H1 (cell line): ENCODE measurements around the gene RARRES1. TPM values are rescaled to one million over a fixed set of nuclear protein-coding genes. Genes with fewer than 3 reads are reported as not detected.

ENCODE experiments used
- CTCF ChIA-PET: fragments of 300-600 bp; sonication (Branson Sonifier 250); formaldehyde crosslinking; loops from one replicate; lab custom pipeline; 2021; ENCODE audit not compliant: partially characterized antibody; lab: Charles Lee
- POLR2A ChIA-PET: fragments of 300-600 bp; sonication (Branson Sonifier 250); formaldehyde crosslinking; loops from one replicate; lab custom pipeline; 2021; ENCODE audit warnings: inconsistent platforms; ENCODE audit not compliant: partially characterized antibody; lab: Charles Lee
- DNase-seq, 2 experiments: peaks; one replicate each; pipeline versions ENCODE4 v3.0.0 to v3.0.0-alpha.2; 2010 to 2022; ENCODE audit warnings: low spot score in 2 of 2, low read depth in 1 of 2, mixed read lengths in 1 of 2
- FAIRE-seq: peaks from 2 replicates; lab custom pipeline; 2011; peaks lifted over from hg19 to GRCh38; lab: Jason Lieb, UNC
- H2AFZ ChIP-seq: 2 replicates; pipeline ENCODE4 v1.8.1; 2012; ENCODE audit warnings: low read length, inconsistent platforms
- H2AK5ac ChIP-seq: 2 replicates; pipeline ENCODE4 v1.6.1; 2013; ENCODE audit warnings: low read depth, low read length
- H2BK120ac ChIP-seq: replicated peaks from 2 replicates; pipeline ENCODE3; 2013; ENCODE audit warnings: low read depth, low read length, inconsistent platforms
- H2BK12ac ChIP-seq: 2 replicates; pipeline ENCODE4 v1.6.1; 2013; ENCODE audit warnings: low read depth, low read length
- H2BK15ac ChIP-seq: 2 replicates; pipeline ENCODE4 v1.6.1; 2013; ENCODE audit warnings: low read length
- H2BK20ac ChIP-seq: 2 replicates; pipeline ENCODE4 v1.6.1; 2013; ENCODE audit warnings: low read length
- H2BK5ac ChIP-seq: 2 replicates; pipeline ENCODE4 v1.6.1; 2013; ENCODE audit warnings: low read depth, low read length
- H3K14ac ChIP-seq: 2 replicates; pipeline ENCODE4 v1.6.1; 2013; ENCODE audit warnings: inconsistent platforms; ENCODE audit not compliant: insufficient read length
- H3K18ac ChIP-seq: 2 replicates; pipeline ENCODE4 v1.6.1; 2013; ENCODE audit warnings: low read length; ENCODE audit errors: extremely low read depth
- H3K23ac ChIP-seq: 2 replicates; pipeline ENCODE4 v1.6.1; 2013; ENCODE audit warnings: inconsistent platforms; ENCODE audit not compliant: insufficient read length
- H3K23me2 ChIP-seq: 2 replicates; pipeline ENCODE4 v1.6.1; 2013; ENCODE audit warnings: low read depth, low read length
- H3K27ac ChIP-seq: 2 replicates; pipeline ENCODE4 v1.6.1; 2011; ENCODE audit warnings: low read depth, low read length, inconsistent platforms
- H3K27me3 ChIP-seq, 4 experiments: replicated peaks in 1 of 4; 1 replicate in 1 of 4; 2 replicates in 3 of 4; pipeline versions ENCODE4 v1.6.1 to v1.8.1; 2011 to 2013; ENCODE audit warnings: low read length in 3 of 4, mild to moderate bottlenecking in 3 of 4, inconsistent platforms in 2 of 4, mixed read lengths in 2 of 4, moderate library complexity in 1 of 4; ENCODE audit not compliant: control insufficient read depth in 3 of 4, insufficient read depth in 3 of 4; ENCODE audit errors: extremely low read depth in 1 of 4
- H3K36me3 ChIP-seq, 4 experiments: 2 replicates each; pipeline versions ENCODE4 v1.6.1 to v1.8.1; 2011 to 2013; ENCODE audit warnings: mild to moderate bottlenecking in 4 of 4, low read length in 3 of 4, moderate library complexity in 2 of 4, control low read depth in 1 of 4, inconsistent platforms in 1 of 4; ENCODE audit not compliant: insufficient read depth in 4 of 4, control insufficient read depth in 2 of 4
- H3K4ac ChIP-seq: replicated peaks from 2 replicates; pipeline ENCODE3; 2013; ENCODE audit warnings: low read length, low read depth, mixed read lengths, inconsistent platforms; ENCODE audit not compliant: insufficient read length
- H3K4me1 ChIP-seq, 4 experiments: replicated peaks in 1 of 4; 1 replicate in 1 of 4; 2 replicates in 3 of 4; pipeline versions ENCODE4 v1.6.1 to v1.8.1; 2011 to 2013; ENCODE audit warnings: low read length in 3 of 4, inconsistent platforms in 2 of 4, mixed read lengths in 1 of 4; ENCODE audit not compliant: insufficient read depth in 4 of 4, control insufficient read depth in 3 of 4
- H3K4me2 ChIP-seq, 2 experiments: 2 replicates each; pipeline versions ENCODE4 v1.6.1 to v1.8.1; 2011 to 2013; ENCODE audit warnings: low read depth in 2 of 2, low read length in 2 of 2, control low read depth in 1 of 2, inconsistent platforms in 1 of 2, mild to moderate bottlenecking in 1 of 2; ENCODE audit not compliant: insufficient read depth in 1 of 2
- H3K4me3 ChIP-seq, 4 experiments: fragments of 200-600, 300-600 bp in 1 of 4; sonication (generic), shearing (Covaris generic), sonication (Bioruptor Twin) in 1 of 4; 2 replicates each; pipeline versions ENCODE4 v1.5.1 to v1.8.1; 2011 to 2016; ENCODE audit warnings: low read length in 4 of 4, low read depth in 3 of 4, control low read depth in 2 of 4, inconsistent platforms in 2 of 4, mild to moderate bottlenecking in 2 of 4, mixed read lengths in 1 of 4, moderate library complexity in 1 of 4; ENCODE audit not compliant: insufficient read depth in 2 of 4; ENCODE audit errors: extremely low read depth in 1 of 4
- H3K56ac ChIP-seq: replicated peaks from 2 replicates; pipeline ENCODE3; 2013; ENCODE audit warnings: low read depth, mild to moderate bottlenecking, mixed read lengths, low read length, inconsistent platforms; ENCODE audit not compliant: insufficient read length
- H3K79me1 ChIP-seq: 2 replicates; pipeline ENCODE4 v1.6.1; 2013; ENCODE audit warnings: low read depth, low read length, control low read depth
- H3K79me2 ChIP-seq, 2 experiments: 2 replicates each; pipeline versions ENCODE4 v1.6.1 to v1.8.1; 2012 to 2013; ENCODE audit warnings: low read length in 2 of 2, mild to moderate bottlenecking in 2 of 2, inconsistent platforms in 1 of 2; ENCODE audit not compliant: insufficient read depth in 2 of 2, control insufficient read depth in 1 of 2
- H3K9ac ChIP-seq, 4 experiments: replicated peaks in 1 of 4; 1 replicate in 1 of 4; 2 replicates in 3 of 4; pipeline versions ENCODE4 v1.6.1 to v1.8.1; 2011 to 2013; ENCODE audit warnings: low read depth in 3 of 4, low read length in 3 of 4, control low read depth in 2 of 4, mild to moderate bottlenecking in 2 of 4, moderate library complexity in 2 of 4, inconsistent platforms in 1 of 4; ENCODE audit errors: extremely low read depth in 1 of 4
- H3K9me3 ChIP-seq, 2 experiments: 2 replicates each; pipeline versions ENCODE4 v1.6.1 to v1.8.1; 2012 to 2013; ENCODE audit warnings: mild to moderate bottlenecking in 2 of 2, moderate library complexity in 2 of 2, control low read depth in 1 of 2, inconsistent platforms in 1 of 2, low read depth in 1 of 2, low read length in 1 of 2, mixed read lengths in 1 of 2; ENCODE audit not compliant: insufficient read depth in 2 of 2
- H4K20me1 ChIP-seq, 2 experiments: replicated peaks in 1 of 2; 2 replicates each; pipeline versions ENCODE3 to v1.8.1; 2011 to 2013; ENCODE audit warnings: inconsistent platforms in 2 of 2, low read length in 2 of 2, mild to moderate bottlenecking in 1 of 2; ENCODE audit not compliant: insufficient read depth in 2 of 2, control insufficient read depth in 1 of 2
- H4K5ac ChIP-seq: 2 replicates; pipeline ENCODE4 v1.6.1; 2013; ENCODE audit warnings: low read length, low read depth, mixed read lengths, inconsistent platforms; ENCODE audit not compliant: insufficient read length
- H4K8ac ChIP-seq: 2 replicates; pipeline ENCODE4 v1.8.0; 2013; ENCODE audit warnings: mild to moderate bottlenecking, moderate library complexity, low read length, inconsistent platforms; ENCODE audit not compliant: insufficient read depth; ENCODE audit errors: extremely low read depth
- H4K91ac ChIP-seq: replicated peaks from 2 replicates; pipeline ENCODE3; 2013; ENCODE audit warnings: low read length, mixed read lengths, inconsistent platforms; ENCODE audit not compliant: insufficient read length
- BACH1 ChIP-seq: IDR thresholded peaks from 2 replicates; pipeline ENCODE4 v1.6.1; 2012; ENCODE audit warnings: low read length, improper control_type of control experiment
- CEBPB ChIP-seq: IDR thresholded peaks from 2 replicates; pipeline ENCODE4 v1.6.1; 2012; ENCODE audit warnings: low read depth, low read length
- CTBP2 ChIP-seq: IDR thresholded peaks from 2 replicates; pipeline ENCODE4 v1.7.0; 2011; ENCODE audit warnings: borderline replicate concordance, mild to moderate bottlenecking, moderate library complexity, mixed read lengths, low read length; ENCODE audit not compliant: insufficient read depth, insufficient read length
- EP300 ChIP-seq, 2 experiments: IDR thresholded peaks; 1 replicate in 1 of 2; 2 replicates in 1 of 2; pipeline ENCODE4 v1.6.1; 2011 to 2012; ENCODE audit warnings: low read depth in 2 of 2, low read length in 2 of 2, mild to moderate bottlenecking in 2 of 2, borderline replicate concordance in 1 of 2, inconsistent platforms in 1 of 2, moderate library complexity in 1 of 2
- FOSL1 ChIP-seq: IDR thresholded peaks from 2 replicates; pipeline ENCODE4 v1.6.1; 2011; ENCODE audit warnings: mild to moderate bottlenecking, low read depth, low read length, moderate library complexity; ENCODE audit not compliant: insufficient read depth
- GABPA ChIP-seq: IDR thresholded peaks from 2 replicates; pipeline ENCODE4 v1.6.1; 2011; ENCODE audit warnings: mild to moderate bottlenecking, low read length, moderate library complexity, borderline replicate concordance; ENCODE audit not compliant: insufficient read depth
- JUN ChIP-seq: IDR thresholded peaks from 2 replicates; pipeline ENCODE4 v1.6.1; 2011; ENCODE audit warnings: low read depth, mild to moderate bottlenecking, improper control_type of control experiment, low read length
- JUND ChIP-seq: IDR thresholded peaks from 2 replicates; pipeline ENCODE4 v1.6.1; 2011; ENCODE audit warnings: mild to moderate bottlenecking, improper control_type of control experiment, low read length
- KDM5A ChIP-seq: fragments of 200-600 bp; IDR thresholded peaks from 2 replicates; pipeline ENCODE4 v1.7.1; 2012; ENCODE audit warnings: mild to moderate bottlenecking, low read length, inconsistent platforms, mixed read lengths
- MAFK ChIP-seq: IDR thresholded peaks from 2 replicates; pipeline ENCODE4 v1.6.1; 2012; ENCODE audit warnings: low read depth, mild to moderate bottlenecking, improper control_type of control experiment, low read length
- NRF1 ChIP-seq: IDR thresholded peaks from 2 replicates; pipeline ENCODE4 v1.6.1; 2011; ENCODE audit warnings: mild to moderate bottlenecking, low read depth, low read length, improper control_type of control experiment
- SIRT6 ChIP-seq: IDR thresholded peaks from one replicate; pipeline ENCODE4 v1.7.1; 2012; ENCODE audit warnings: low read length, inconsistent platforms
- SP1 ChIP-seq: IDR thresholded peaks from 2 replicates; pipeline ENCODE4 v1.6.1; 2011; ENCODE audit warnings: low read depth, low read length
- TCF12 ChIP-seq: IDR thresholded peaks from 2 replicates; pipeline ENCODE4 v1.6.1; 2011; ENCODE audit warnings: low read depth, mild to moderate bottlenecking, low read length
- WGBS, 2 experiments: shearing (Covaris generic) in 1 of 2; methylation state at CpG; one replicate each; pipeline versions ENCODE4 v1.1.6 to v1.1.7; 2013 to 2015; ENCODE audit warnings: low lambda C conversion rate in 2 of 2, mixed read lengths in 2 of 2, inconsistent platforms in 1 of 2, low coverage in 1 of 2, missing lambda C conversion rate in 1 of 2; ENCODE audit not compliant: insufficient replicate concordance in 2 of 2, insufficient coverage in 1 of 2, insufficient read length in 1 of 2; ENCODE audit errors: extremely low coverage in 1 of 2, missing lambda C conversion rate in 1 of 2; 5-methylcytosine and 5-hydroxymethylcytosine counted together
- polyA plus RNA-seq, 7 experiments: library from polyadenylated mRNA; depleted of rRNA in 3 of 7; stranded (reverse) in 5 of 7; unstranded in 2 of 7; fragments of >200 nt in 5 of 7; fragments of 200-250 nt in 2 of 7; gene quantifications; 1 replicate in 5 of 7; 2 replicates in 1 of 7; 4 replicates in 1 of 7; pipeline versions ENCODE4 v1.2.1 to v1.2.3, GENCODE V29; 2011 to 2013; ENCODE audit warnings: missing spikeins in 2 of 7, mixed read lengths in 2 of 7
- total RNA-seq: library from RNA; stranded (reverse); fragmentation: NEBNext Ultra II Directional; extraction: Animal tissue kit (Norgen Biotek cat#: 25700); gene quantifications from 2 replicates; pipeline ENCODE4 v1.2.1, GENCODE V29; 2021

The RARRES1 gene
- total and polyA plus RNA-seq, 2 of the 8 experiments (the other 6 are each of a cell fraction or from before 2014, with no cell fraction given): 0.26 to 0.71 TPM

- ChIA-PET POLR2A (interaction anchor here (0.8 to 1.4 kb wide), 3 partner anchors 8 to 103 kb away, joined by 3 to 4 read pairs (median 3); no protein-coding TSS in a partner anchor), CTCF (interaction anchor here (1.0 to 1.6 kb wide), 5 partner anchors 14 to 72 kb away, joined by 3 to 6 read pairs (median 3); no protein-coding TSS in a partner anchor)
- Histone ChIP-seq H2BK15ac (no peak overlapping the region), H4K8ac (peak overlapping the region; percentile 57; the same call in 1 of the 2 replicates), H3K14ac (no peak overlapping the region), H3K9me3 (peaks cover 4 to 5% of the 10 kb centered on the region in 2 experiments; a peak in 1 of 4 replicates), H3K27me3 (peaks cover 0 to 18% (median 8%) of the 10 kb centered on the region in 4 experiments; a peak in 6 of 7 replicates), H3K4me2 (peak overlapping the region; percentile 74 to 86), H3K9ac (peak overlapping the region in 1 of 4 experiments; percentile 7; a peak in 2 of 7 replicates), H3K27ac (no peak overlapping the region), H2AFZ (peak overlapping the region; percentile 18; the same call in 1 of the 2 replicates), H2BK12ac (no peak overlapping the region), H4K91ac (no peak overlapping the region), H3K4ac (no peak overlapping the region), H4K5ac (no peak overlapping the region), H3K79me1 (no peaks in the 10 kb centered on the region), H3K36me3 (no peaks in the 10 kb centered on the region), H2BK5ac (no peak overlapping the region), H3K56ac (no peak overlapping the region), H3K4me3 (peak overlapping the region; percentile 54 to 84 (median 60)), H3K4me1 (peaks cover 0 to 9% (median 6%) of the 10 kb centered on the region in 4 experiments; a peak in 5 of 7 replicates), H3K79me2 (no peaks in the 10 kb centered on the region), H3K18ac (no peak overlapping the region), H3K23ac (no peak overlapping the region), H3K23me2 (peaks cover 13% of the 10 kb centered on the region; the same call in 1 of the 2 replicates), H2BK120ac (no peak overlapping the region), H2AK5ac (no peak overlapping the region), H2BK20ac (no peak overlapping the region), H4K20me1 (peaks cover 0 to 1% of the 10 kb centered on the region in 2 experiments)
- 46% methylated on average over 14 of the region's 14 CpGs; no CpG with 5 or more reads in 1 of the 2 experiments for WGBS, 2 experiments
- DNase-seq: no peak
- no peak for FAIRE-seq
- TF ChIP-seq CTBP2 (no peak), SIRT6 (no peak), TCF12 (no peak), MAFK (no peak), JUN (no peak), SP1 (no peak), FOSL1 (no peak), CEBPB (no peak), BACH1 (no peak), GABPA (no peak), EP300 (IDR thresholded peaks at IDR 0.05; ENCODE audit: borderline replicate concordance in 1 of 2, low read depth in 2 of 2, low read length in 2 of 2) (no peak), KDM5A (no peak), NRF1 (no peak), JUND (no peak)
Measured at GRCh38 chr3:158731486-158731885, 771 bp downstream of the RARRES1 start.
